Activated naive CD4-positive, alpha-beta T cell treated with anti-CD3 and anti-CD28 coated beads, Interleukin-2, amount 50 U/mL, for 24 hours (primary cell): ENCODE results near the gene PDE5A.
"Not testable (repeated sequence)": the region's sequence is repeated elsewhere in the genome, so short reads cannot be mapped to it uniquely, and the experiment has no call there.

ENCODE experiments used
- H3K27ac Mint-ChIP-seq: one replicate; pipeline ENCODE4 v1.8.0; 2021; ENCODE audit warnings: mild to moderate bottlenecking, mixed read lengths
- H3K27me3 Mint-ChIP-seq: one replicate; pipeline ENCODE4 v1.8.0; 2021; ENCODE audit warnings: mixed read lengths
- H3K36me3 Mint-ChIP-seq: one replicate; pipeline ENCODE4 v1.8.0; 2021; ENCODE audit warnings: mixed read lengths
- H3K4me1 Mint-ChIP-seq: one replicate; pipeline ENCODE4 v1.8.0; 2021; ENCODE audit warnings: mixed read lengths
- H3K4me3 Mint-ChIP-seq: one replicate; pipeline ENCODE4 v1.8.0; 2021; ENCODE audit warnings: mild to moderate bottlenecking, mixed read lengths
- H3K9me3 Mint-ChIP-seq: one replicate; pipeline ENCODE4 v1.8.0; 2021; ENCODE audit warnings: mixed read lengths

PDE5A gene

DNA sequence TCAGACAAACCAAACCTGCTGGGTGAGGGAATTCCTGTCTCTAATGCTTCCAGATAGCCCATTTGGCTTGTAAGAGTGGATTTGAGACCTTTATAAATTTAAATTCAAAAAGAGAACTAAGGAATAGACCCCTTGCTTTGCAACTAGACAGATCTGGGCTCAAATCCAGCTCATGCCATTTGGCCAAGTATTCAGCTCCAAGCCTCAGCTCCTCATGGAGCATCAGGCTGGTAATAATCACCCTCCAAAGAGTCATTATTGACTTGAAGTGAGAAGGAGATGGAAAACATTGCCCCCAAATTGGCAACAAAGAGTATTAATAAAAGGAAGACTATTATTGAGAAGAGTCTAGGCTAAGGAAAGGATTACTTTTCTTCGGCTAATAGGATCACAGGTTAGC is 134.7 kb downstream of the PDE5A start:
- no peaks in the 10 kb centered on the region for H3K4me1 Mint-ChIP-seq
- H3K27me3 Mint-ChIP-seq, result no peaks in the 10 kb centered on the region
- peaks cover 4% of the 10 kb centered on the region for H3K36me3 Mint-ChIP-seq
- H3K9me3 Mint-ChIP-seq, result no peaks in the 10 kb centered on the region
- no peak overlapping the region for H3K27ac Mint-ChIP-seq
- H3K4me3 Mint-ChIP-seq, result no peak overlapping the region

DNA sequence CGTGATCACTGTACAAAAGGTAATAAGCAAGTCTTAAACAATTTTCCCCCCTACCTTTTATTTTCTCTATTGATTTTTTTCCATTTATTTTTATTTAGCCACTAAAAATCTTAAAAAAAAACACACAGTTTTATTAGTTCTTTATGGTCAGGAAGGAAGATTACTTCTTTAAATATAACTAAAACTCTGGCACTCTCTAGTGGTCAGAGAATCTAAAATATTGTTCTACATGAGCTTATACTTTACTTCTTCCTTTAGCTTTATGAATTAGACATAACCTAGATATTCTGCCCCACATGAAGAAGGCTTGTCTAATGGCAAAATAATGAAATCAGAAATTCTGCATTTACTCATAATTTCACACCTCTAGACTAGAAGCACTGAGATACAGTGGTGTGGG is 135.2 kb downstream of the PDE5A start:
- H3K36me3 Mint-ChIP-seq, result peaks cover 4% of the 10 kb centered on the region
- no peaks in the 10 kb centered on the region for H3K4me1 Mint-ChIP-seq
- no peak overlapping the region for H3K27ac Mint-ChIP-seq
- no peaks in the 10 kb centered on the region for H3K9me3 Mint-ChIP-seq
- H3K4me3 Mint-ChIP-seq, result no peak overlapping the region
- no peaks in the 10 kb centered on the region for H3K27me3 Mint-ChIP-seq

DNA sequence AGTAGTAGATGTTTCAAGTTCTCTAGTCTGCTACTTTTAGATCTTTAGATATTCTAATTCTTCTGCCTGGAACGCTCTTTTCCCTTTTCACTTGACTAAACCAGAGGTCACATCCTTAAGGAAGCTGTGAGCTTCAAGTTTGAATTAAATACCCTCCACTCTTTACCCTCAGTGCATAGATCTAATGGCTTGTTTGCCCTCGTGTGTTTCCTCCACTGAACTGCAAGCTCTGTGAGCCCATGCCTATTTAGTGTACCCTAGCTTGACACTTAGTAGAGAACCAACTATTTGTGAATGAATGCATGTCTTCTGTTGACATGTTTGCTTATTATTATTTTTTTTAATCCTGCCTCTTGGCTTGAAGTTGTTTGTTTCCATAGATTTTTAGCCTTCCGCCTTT is 138.3 kb downstream of the PDE5A start:
- H3K36me3 Mint-ChIP-seq, result no peaks in the 10 kb centered on the region

DNA sequence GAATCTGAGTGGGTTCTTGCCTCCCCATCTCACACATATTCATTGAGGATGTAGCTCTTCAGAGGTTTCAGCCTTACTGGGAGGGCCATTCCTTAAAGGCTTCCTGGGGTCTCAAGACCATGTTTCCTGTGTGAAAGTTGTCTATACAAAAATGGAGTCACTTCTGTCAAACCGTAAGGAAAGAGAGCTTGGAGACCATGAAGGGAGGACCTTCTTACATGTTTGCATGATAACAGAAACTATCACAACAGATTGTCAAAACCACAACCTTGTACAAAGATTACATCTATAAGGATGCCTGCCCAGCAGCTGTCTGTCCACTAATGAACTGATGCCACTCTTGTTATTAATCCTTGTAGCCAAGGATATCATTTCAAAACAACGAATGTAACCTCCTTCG is 139.3 kb downstream of the PDE5A start:
- Mint-ChIP-seq H3K27me3 (no peaks in the 10 kb centered on the region), H3K4me3 (no peak overlapping the region), H3K4me1 (no peaks in the 10 kb centered on the region), H3K36me3 (peaks cover 5% of the 10 kb centered on the region), H3K27ac (no peak overlapping the region), H3K9me3 (peaks cover 9% of the 10 kb centered on the region)

More for the DNA sequence above, 138.3 kb downstream of the PDE5A start:
- no peak overlapping the region for H3K4me3 Mint-ChIP-seq
- H3K27me3 Mint-ChIP-seq, result no peaks in the 10 kb centered on the region
- peaks cover 4% of the 10 kb centered on the region for H3K9me3 Mint-ChIP-seq
- H3K4me1 Mint-ChIP-seq, result no peaks in the 10 kb centered on the region
- no peak overlapping the region for H3K27ac Mint-ChIP-seq

DNA sequence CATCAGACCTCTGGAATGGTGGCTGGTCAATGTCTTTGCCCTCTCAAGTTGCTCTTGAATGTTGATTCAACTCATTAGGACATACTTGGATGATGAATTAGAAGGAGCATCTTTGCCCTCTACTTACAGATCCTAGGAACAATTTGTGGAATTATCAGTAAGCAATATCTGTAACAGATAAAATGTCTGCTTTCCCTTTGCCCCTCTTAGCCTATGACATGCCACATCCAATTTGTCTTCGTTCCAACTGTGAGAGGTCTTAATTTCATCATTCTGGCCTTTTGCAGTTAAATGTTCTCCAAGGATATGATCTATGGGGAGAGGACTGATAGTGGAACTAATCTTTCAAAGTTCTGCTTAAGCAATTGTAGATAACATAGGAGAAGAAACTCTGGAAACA is 148.3 kb downstream of the PDE5A start:
- Mint-ChIP-seq H3K36me3 (peaks cover 36% of the 10 kb centered on the region), H3K27ac (no peak overlapping the region), H3K4me3 (no peak overlapping the region), H3K9me3 (peaks cover 15% of the 10 kb centered on the region), H3K27me3 (no peaks in the 10 kb centered on the region), H3K4me1 (no peaks in the 10 kb centered on the region)

DNA sequence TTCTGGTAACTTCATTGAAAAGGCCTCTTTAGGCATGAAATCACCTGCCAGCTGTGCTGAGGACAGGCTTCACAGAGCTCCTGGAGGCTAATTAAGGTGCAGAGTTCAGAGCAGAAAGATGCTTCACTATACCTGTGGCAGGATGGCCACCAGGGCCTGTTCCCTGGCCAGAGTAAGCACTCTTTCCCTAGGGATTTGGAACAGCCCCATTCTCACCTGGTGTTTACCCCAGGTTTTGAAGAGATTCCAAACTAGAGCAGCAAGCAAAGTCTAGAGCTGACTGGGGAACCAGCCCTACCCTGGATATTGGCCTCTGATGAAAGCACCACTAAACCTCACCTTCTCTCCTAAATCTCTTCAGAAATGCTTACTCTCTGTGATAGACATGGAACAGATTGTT is 148.8 kb downstream of the PDE5A start:
- Mint-ChIP-seq H3K9me3 (peaks cover 14% of the 10 kb centered on the region), H3K4me1 (no peaks in the 10 kb centered on the region), H3K27me3 (no peaks in the 10 kb centered on the region), H3K27ac (no peak overlapping the region), H3K36me3 (peaks cover 37% of the 10 kb centered on the region), H3K4me3 (no peak overlapping the region)

DNA sequence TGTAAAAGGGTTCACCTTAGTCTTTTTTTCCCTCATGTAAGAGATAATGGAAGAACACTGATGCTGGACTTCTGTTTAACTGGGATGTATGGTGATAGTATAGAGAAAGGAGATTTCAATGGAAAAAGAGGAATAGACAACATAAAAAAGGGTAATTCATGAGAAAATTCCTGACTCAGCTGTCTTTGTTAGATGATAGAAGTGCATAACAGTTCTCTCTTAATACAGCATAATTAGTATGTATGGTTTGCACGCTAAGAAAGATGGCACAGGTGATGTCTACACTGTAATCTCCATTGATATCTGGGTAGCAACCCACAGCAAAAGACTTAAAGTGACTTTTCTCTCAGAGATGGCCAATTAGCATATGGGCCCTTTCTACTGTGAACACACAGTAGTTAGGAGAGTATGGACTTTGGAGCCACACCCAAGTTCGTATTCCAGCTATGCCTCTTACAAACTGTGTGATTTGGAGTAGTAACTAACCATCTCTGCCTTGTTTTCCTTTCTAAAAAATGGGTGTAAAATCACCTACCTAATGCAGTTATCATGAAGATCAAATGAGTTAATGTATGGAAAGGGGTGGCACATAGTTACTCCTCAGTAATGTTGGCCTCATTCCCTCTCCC is 149.3 kb downstream of the PDE5A start:
- Mint-ChIP-seq H3K9me3 (peaks cover 10% of the 10 kb centered on the region), H3K27me3 (no peaks in the 10 kb centered on the region), H3K4me3 (no peak overlapping the region), H3K27ac (no peak overlapping the region), H3K4me1 (no peaks in the 10 kb centered on the region), H3K36me3 (peaks cover 32% of the 10 kb centered on the region)

DNA sequence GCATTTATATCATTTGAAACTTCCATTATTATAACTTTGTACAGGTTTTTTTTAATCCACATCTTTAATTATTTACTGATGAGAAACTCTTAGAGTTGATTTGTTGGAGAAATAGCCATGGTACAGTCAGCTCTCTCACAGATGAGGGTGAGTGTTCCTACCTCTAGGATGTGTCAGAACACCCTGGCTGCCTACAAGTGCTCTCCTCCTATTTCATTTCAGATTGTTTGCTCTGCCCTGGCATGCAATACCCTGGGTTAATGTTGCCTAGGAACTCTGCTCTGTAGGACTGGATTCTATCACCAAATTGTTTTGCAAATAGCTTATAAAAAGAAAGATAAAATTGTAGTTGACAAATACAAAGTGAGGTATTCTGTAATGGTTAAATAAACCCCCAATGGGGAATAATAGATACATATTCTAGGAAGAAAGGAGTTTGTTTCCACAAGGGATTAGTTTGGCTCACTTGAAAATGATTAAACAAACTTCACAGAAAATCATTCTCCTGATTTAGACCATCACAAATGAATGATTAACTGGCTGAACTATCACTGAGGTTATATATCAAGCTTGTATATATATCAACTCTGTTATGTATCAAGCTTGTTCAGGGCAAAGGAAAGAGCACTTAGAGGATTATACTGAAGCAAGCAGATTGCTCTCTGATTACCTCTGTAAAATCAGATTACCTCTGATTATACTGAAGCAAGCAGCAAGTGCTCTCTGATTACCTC is 150.0 kb downstream of the PDE5A start:
- Mint-ChIP-seq H3K4me3 (no peak overlapping the region), H3K27ac (no peak overlapping the region), H3K27me3 (no peaks in the 10 kb centered on the region), H3K36me3 (peaks cover 30% of the 10 kb centered on the region), H3K4me1 (no peaks in the 10 kb centered on the region), H3K9me3 (peaks cover 8% of the 10 kb centered on the region)

DNA sequence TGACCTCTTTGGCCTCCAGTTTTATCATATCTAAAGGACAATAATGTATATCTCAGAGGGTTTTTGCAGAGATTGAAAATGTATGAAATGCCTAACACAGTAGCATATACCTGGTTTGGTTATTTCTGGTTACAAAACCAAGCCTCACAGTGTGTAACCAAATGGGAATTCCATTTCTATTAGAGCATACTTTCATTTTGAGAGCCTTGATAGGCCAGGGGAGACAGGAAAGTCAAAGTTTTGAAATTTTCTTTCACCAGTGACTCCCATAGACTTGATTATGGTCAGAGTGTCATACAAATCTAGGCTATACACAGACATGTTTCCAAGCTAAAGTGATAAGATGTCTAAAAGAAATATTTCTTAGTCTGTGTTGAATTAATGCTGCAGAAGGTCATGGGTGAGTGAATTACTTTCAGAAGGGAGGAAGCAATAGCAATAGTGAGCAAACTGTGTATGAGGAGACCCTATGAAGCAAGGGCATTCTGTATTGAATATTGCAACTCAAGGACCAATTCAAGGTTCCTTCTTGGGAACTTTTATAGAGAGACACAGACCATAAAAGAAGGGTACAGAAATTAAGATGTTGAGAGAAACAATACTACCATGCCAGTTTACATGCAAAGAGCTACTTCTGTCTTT is 151.1 kb downstream of the PDE5A start:
- Mint-ChIP-seq H3K27me3 (no peaks in the 10 kb centered on the region), H3K27ac (no peak overlapping the region), H3K9me3 (no peaks in the 10 kb centered on the region), H3K4me3 (no peak overlapping the region), H3K4me1 (no peaks in the 10 kb centered on the region), H3K36me3 (peaks cover 23% of the 10 kb centered on the region)

DNA sequence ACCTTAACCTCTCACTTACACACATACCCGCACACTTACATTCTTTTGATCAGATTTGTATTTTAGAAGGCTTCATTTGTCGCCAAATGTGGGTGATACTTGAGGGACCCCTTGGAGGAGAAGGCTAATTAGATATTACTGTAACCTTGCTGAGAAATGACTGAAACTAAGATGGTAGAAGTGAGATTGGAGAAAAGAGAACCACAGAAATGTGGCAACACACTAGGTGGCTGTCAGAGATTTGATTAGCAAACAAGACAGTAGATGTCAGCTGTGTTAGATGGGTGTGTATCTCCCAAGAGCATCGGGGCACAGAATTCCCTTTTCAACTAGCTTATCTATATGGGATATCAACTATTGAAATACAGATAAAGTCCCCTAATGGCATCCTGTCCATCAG is 157.3 kb downstream of the PDE5A start:
- Mint-ChIP-seq H3K36me3 (peaks cover 16% of the 10 kb centered on the region), H3K27me3 (no peaks in the 10 kb centered on the region), H3K4me3 (no peak overlapping the region), H3K27ac (no peak overlapping the region), H3K9me3 (no peaks in the 10 kb centered on the region), H3K4me1 (no peaks in the 10 kb centered on the region)

DNA sequence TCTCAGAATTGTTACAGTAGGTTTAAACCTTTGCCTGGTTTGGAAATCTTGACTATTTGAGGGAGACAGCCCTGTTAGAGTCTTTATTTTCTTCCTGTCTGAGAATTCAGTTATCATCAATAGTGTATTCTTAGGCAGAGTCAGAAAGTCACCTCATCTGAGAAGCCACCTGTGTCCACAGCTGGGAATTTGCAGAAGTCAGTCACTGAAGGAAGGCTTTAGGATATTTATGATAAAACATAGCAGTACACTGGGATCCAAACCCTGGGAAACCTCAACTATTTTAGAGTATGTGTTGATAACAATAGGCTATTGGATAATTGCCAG is 157.9 kb downstream of the PDE5A start:
- H3K27ac Mint-ChIP-seq, H3K27me3 Mint-ChIP-seq, H3K9me3 Mint-ChIP-seq, H3K4me1 Mint-ChIP-seq, H3K4me3 Mint-ChIP-seq: not testable (repeated sequence)
- H3K36me3 Mint-ChIP-seq, result peaks cover 16% of the 10 kb centered on the region

DNA sequence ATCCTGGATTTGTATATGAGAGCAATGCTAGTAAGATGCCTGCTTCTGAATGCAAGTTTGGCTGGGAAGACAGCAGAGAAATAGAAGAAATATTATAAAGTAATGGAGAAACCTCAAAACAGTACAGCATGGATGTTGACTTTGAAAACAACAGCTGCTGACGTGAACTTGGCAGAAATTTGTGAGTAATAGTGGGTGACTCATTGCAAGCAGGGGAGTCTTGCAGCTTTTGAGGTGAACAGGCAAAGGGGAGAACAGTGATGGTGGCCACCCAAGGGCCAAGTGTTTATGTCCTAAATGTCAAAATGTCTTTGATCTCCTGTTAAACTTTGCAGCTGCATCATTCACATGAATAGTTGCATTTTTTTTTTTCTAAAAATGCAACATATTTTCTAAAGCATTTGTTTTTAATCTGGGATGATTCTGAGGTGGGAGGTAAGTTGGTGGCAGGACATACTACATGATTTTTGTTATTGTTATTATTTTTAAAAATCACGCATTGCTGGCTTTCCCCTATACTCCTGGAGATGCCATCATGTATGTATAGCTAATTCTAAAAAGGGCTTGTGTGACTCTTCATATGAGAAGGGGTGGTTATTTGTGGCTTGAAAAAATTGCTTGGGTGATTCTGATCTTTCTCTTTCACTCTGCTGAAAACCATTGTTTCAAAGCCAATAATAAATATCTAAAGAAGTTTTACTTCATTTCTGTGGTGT is 158.4 kb downstream of the PDE5A start:
- not testable (repeated sequence) for H3K27me3 Mint-ChIP-seq, H3K4me1 Mint-ChIP-seq, H3K27ac Mint-ChIP-seq, H3K9me3 Mint-ChIP-seq, H3K4me3 Mint-ChIP-seq
- peaks cover 14% of the 10 kb centered on the region for H3K36me3 Mint-ChIP-seq

DNA sequence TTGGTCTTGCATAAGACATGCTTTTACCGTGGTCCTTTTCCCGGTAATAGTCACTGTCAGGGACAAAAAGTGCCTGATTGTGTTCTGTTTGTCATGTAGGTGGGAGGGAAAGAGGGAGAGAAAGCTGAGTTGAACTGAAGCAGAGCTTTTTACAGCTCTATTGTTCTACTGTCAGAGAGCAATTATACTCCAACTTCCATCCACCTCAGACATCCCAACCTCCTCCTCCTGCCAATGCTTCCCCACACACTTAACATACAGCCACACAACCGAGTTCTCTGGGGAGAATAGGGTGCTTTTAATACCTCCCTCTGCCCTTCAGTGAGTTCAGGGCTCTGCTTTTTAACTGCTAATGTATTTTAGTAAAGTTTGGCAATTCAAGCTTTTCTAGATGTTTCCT is 159.6 kb downstream of the PDE5A start:
- not testable (repeated sequence) for H3K4me1 Mint-ChIP-seq, H3K9me3 Mint-ChIP-seq, H3K27ac Mint-ChIP-seq, H3K4me3 Mint-ChIP-seq, H3K27me3 Mint-ChIP-seq
- H3K36me3 Mint-ChIP-seq, result peaks cover 14% of the 10 kb centered on the region

DNA sequence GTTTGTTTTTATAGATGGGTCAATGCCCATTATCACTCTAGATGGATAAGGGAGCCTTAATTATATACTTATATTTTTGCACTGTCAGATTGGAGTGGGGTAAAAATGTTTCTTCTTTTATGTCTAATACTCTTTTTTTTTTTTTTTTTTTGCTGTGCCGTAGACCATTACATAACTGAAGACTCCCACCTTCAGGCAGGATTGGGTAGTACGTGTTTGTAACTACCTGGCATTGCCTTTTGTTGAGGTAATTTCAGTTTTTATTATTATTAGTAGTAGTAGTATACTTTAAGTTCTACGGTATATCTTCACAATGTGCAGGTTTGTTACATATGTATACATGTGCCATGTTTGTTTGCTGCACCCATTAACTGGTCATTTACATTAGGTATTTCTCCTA is 165.9 kb downstream of the PDE5A start:
- H3K27ac Mint-ChIP-seq, H3K27me3 Mint-ChIP-seq, H3K4me3 Mint-ChIP-seq, H3K4me1 Mint-ChIP-seq, H3K9me3 Mint-ChIP-seq: not testable (repeated sequence)
- H3K36me3 Mint-ChIP-seq, result peaks cover 13% of the 10 kb centered on the region

DNA sequence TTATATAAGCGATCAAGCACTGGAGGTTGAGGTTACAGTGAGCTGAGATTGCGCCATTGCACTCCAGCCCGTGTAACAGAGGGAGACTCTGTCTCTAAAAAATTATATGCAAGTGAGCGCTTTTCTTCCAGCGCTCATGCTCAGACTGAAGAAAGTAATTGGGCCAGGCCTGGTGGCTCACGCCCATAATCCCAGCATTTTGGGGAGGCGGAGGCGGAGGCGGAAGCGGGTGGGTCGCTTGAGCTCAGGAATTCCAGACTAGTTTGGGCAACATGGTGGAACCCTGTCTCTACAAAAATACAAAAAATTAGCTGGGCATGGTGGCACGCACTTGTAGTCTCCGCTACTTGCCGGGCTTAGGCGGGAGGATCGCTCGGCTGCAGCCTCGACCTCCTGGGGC is 172.9 kb downstream of the PDE5A start:
- H3K4me1 Mint-ChIP-seq, H3K27me3 Mint-ChIP-seq, H3K9me3 Mint-ChIP-seq, H3K27ac Mint-ChIP-seq, H3K36me3 Mint-ChIP-seq: not testable (repeated sequence)
- H3K4me3 Mint-ChIP-seq, result peak overlapping the region; percentile 91
